SK-N-SH treated with all-trans-retinoic acid at 6 μM for 48 hours (cell line): Measurements from ENCODE around the gene PIAS2.

ENCODE experiments used
- ATAC-seq: fragments of 200-7000 bp; cut with Tn5 transposase; 3 replicates; pipeline ENCODE4 v1.9.1; 2020; ENCODE audit warnings: mild to moderate bottlenecking, moderate library complexity
- BACH2 ChIP-seq: fragments of 250-450 bp; sonication (Bioruptor Pico); IDR thresholded peaks from 2 replicates; pipeline ENCODE4 v1.9.0; 2021; ENCODE audit warnings: mild to moderate bottlenecking, borderline replicate concordance
- CSDC2 ChIP-seq: fragments of 250-450 bp; sonication (Bioruptor Pico); IDR thresholded peaks from 2 replicates; pipeline ENCODE4 v1.5.0; 2020; ENCODE audit warnings: mild to moderate bottlenecking, moderate library complexity
- ESRRG ChIP-seq: fragments of 250-450 bp; sonication (Bioruptor Pico); IDR thresholded peaks from 2 replicates; pipeline ENCODE4 v1.6.1; 2021; ENCODE audit warnings: mild to moderate bottlenecking
- GLIS3 ChIP-seq: fragments of 250-450 bp; sonication (Bioruptor Pico); IDR thresholded peaks from 2 replicates; pipeline ENCODE4 v1.5.0; 2020; ENCODE audit warnings: mild to moderate bottlenecking, moderate library complexity
- ISL1 ChIP-seq: fragments of 250-450 bp; sonication (Bioruptor Pico); IDR thresholded peaks from 2 replicates; pipeline ENCODE4 v2.1.2; 2022; ENCODE audit warnings: mild to moderate bottlenecking, moderate library complexity
- PPARA ChIP-seq: fragments of 250-450 bp; sonication (Bioruptor Pico); IDR thresholded peaks from 2 replicates; pipeline ENCODE4 v1.5.0; 2020; ENCODE audit warnings: mild to moderate bottlenecking, borderline replicate concordance
- RARB ChIP-seq: fragments of 250-450 bp; sonication (Bioruptor Pico); IDR thresholded peaks from 2 replicates; pipeline ENCODE4 v1.8.0; 2021; ENCODE audit warnings: mild to moderate bottlenecking, moderate library complexity
- SNAI2 ChIP-seq: fragments of 250-450 bp; sonication (Bioruptor Pico); IDR thresholded peaks from 2 replicates; pipeline ENCODE4 v1.5.0; 2020; ENCODE audit warnings: mild to moderate bottlenecking, moderate library complexity
- ZC3H10 ChIP-seq: fragments of 250-450 bp; sonication (Bioruptor Pico); IDR thresholded peaks from 2 replicates; pipeline ENCODE4 v1.5.1; 2021; ENCODE audit warnings: mild to moderate bottlenecking, moderate library complexity
- ZFP3 ChIP-seq: fragments of 250-450 bp; sonication (Bioruptor Pico); IDR thresholded peaks from 2 replicates; pipeline ENCODE4 v1.5.0; 2020; ENCODE audit warnings: mild to moderate bottlenecking, moderate library complexity
- ZFP30 ChIP-seq: fragments of 450-650 bp; formaldehyde crosslinking; IDR thresholded peaks from 2 replicates; pipeline ENCODE4 v1.5.0; 2022; ENCODE audit warnings: mild to moderate bottlenecking, moderate library complexity
- ZNF565 ChIP-seq: fragments of 450-650 bp; formaldehyde crosslinking; conservative IDR thresholded peaks from 2 replicates; pipeline ENCODE4 v1.5.0; 2020; ENCODE audit warnings: low read depth, mild to moderate bottlenecking, moderate library complexity
- ZNF70 ChIP-seq: fragments of 450-650 bp; formaldehyde crosslinking; IDR thresholded peaks from 2 replicates; pipeline ENCODE4 v1.5.0; 2020; ENCODE audit warnings: mild to moderate bottlenecking, moderate library complexity
- ZNF8 ChIP-seq: fragments of 450-650 bp; formaldehyde crosslinking; IDR thresholded peaks from 2 replicates; pipeline ENCODE4 v1.5.0; 2020; ENCODE audit warnings: mild to moderate bottlenecking, moderate library complexity
- TF ChIP-seq, protein P1 (sequence below): fragments of 250-450 bp; sonication (Bioruptor Pico); IDR thresholded peaks from 2 replicates; pipeline ENCODE4 v1.5.1; 2021; ENCODE audit warnings: mild to moderate bottlenecking, moderate library complexity
- TF ChIP-seq, protein P2 (sequence below): fragments of 250-450 bp; sonication (Bioruptor Pico); IDR thresholded peaks from 2 replicates; pipeline ENCODE4 v1.8.0; 2020; ENCODE audit warnings: mild to moderate bottlenecking, moderate library complexity, borderline replicate concordance
- TF ChIP-seq, protein P3 (sequence below): fragments of 250-450 bp; sonication (Bioruptor Pico); IDR thresholded peaks from 2 replicates; pipeline ENCODE4 v1.5.1; 2020; ENCODE audit warnings: low read depth, mild to moderate bottlenecking, moderate library complexity
- TF ChIP-seq, protein P4 (sequence below): fragments of 250-450 bp; sonication (Bioruptor Pico); IDR thresholded peaks from 2 replicates; pipeline ENCODE4 v1.8.0; 2021; ENCODE audit warnings: low read depth, mild to moderate bottlenecking, moderate library complexity, borderline replicate concordance

PIAS2 gene

DNA sequence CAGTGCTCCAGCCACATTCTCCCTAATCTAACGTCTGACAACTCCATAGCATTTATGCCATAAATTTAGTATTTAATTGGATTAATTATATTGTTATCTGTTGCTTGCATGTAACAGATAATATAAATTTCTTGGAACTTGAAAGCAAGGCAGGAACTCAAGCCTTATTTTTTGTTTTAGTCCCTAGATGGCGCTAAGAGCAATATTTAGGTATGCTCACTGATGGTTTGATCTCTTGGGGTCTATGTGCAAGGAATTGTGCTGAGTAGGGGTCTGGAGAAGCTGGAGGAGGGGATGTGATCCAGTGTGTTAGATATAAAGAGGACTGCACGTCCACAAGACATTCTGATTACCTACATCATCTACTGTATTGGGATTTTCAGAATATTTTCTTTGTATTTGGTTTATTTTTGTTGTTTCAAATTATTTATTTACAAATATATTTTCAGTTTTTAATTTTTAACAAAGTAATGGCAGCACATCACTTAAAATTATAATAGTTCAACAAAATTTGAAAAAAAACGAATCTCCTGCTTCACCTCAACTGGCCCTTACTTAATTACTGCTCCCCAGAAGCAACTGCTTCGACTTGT is 32.9 kb upstream of the PIAS2 start:
- no peak for ATAC-seq
- TF ChIP-seq ESRRG (CRISPR knock-in tag) (no peak), ZNF70 (CRISPR knock-in tag) (no peak), BACH2 (CRISPR knock-in tag) (no peak), RARB (no peak)
- TF ChIP-seq, protein P1, sequence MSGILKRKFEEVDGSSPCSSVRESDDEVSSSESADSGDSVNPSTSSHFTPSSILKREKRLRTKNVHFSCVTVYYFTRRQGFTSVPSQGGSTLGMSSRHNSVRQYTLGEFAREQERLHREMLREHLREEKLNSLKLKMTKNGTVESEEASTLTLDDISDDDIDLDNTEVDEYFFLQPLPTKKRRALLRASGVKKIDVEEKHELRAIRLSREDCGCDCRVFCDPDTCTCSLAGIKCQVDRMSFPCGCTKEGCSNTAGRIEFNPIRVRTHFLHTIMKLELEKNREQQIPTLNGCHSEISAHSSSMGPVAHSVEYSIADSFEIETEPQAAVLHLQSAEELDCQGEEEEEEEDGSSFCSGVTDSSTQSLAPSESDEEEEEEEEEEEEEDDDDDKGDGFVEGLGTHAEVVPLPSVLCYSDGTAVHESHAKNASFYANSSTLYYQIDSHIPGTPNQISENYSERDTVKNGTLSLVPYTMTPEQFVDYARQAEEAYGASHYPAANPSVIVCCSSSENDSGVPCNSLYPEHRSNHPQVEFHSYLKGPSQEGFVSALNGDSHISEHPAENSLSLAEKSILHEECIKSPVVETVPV: no peak

DNA sequence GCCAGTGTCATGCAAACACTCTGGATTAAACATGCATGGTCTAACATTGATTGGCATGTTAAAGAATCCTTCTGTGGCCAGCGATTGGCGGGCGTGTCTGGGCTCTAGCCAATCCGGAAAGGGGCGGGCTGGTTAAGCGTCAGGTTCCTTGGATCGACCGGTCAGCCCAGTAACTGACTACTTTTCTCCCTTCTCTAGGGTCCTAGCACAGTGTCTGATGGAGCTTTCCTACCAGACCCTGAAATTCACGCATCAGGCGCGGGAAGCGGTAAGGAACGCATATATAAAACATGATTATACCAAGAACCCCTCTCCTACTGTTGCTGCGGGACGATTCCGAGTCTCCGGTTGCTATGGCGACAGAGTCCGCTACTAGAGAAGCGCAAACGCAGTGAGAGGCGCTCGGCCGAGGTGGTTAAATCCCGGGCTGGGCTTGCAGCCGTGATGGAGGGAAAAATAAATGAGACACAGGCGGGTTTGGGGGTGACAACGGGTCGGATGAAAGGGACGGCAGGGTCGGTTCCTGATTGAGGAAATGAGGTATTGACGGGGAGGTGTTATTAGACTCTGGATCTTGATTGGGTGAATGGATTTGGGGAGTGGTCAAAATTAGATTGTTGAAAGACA is 29.5 kb upstream of the PIAS2 start:
- ATAC-seq: peak; percentile 99
- no peak for TF ChIP-seq ZC3H10 (CRISPR knock-in tag)
- TF ChIP-seq ISL1 (CRISPR knock-in tag): no peak
- TF ChIP-seq, all 23 proteins: peak for 0

DNA sequence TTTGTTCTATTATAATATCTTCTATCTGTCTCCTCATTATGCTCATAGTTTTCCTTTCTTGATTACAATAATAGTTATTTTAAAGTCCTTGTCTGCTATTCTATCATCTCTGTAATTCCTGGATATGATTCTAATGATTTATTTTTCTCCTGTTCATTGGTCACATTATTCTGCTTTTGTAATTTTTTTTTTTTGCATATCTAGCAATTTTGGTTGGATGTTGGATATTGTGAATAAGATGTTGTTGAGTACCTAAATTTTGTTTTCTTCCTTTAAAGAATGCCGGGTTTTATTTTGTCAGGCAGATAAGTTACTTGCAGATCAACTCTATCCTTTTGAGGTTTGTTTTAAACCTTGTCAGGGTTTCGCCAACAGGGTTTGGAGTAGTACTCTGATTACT is 25.3 kb upstream of the PIAS2 start:
- no peak for TF ChIP-seq ZNF8 (CRISPR knock-in tag)
- TF ChIP-seq ZFP3 (CRISPR knock-in tag): no peak
- no peak for TF ChIP-seq SNAI2 (CRISPR knock-in tag)
- no peak for TF ChIP-seq RARB
- TF ChIP-seq GLIS3 (CRISPR knock-in tag): no peak
- TF ChIP-seq ZNF565 (CRISPR knock-in tag): no peak
- TF ChIP-seq, protein P2, sequence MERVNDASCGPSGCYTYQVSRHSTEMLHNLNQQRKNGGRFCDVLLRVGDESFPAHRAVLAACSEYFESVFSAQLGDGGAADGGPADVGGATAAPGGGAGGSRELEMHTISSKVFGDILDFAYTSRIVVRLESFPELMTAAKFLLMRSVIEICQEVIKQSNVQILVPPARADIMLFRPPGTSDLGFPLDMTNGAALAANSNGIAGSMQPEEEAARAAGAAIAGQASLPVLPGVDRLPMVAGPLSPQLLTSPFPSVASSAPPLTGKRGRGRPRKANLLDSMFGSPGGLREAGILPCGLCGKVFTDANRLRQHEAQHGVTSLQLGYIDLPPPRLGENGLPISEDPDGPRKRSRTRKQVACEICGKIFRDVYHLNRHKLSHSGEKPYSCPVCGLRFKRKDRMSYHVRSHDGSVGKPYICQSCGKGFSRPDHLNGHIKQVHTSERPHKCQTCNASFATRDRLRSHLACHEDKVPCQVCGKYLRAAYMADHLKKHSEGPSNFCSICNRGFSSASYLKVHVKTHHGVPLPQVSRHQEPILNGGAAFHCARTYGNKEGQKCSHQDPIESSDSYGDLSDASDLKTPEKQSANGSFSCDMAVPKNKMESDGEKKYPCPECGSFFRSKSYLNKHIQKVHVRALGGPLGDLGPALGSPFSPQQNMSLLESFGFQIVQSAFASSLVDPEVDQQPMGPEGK (CRISPR knock-in tag): no peak
- TF ChIP-seq ZFP30 (CRISPR knock-in tag): no peak
- TF ChIP-seq BACH2 (CRISPR knock-in tag): no peak
- no peak for ATAC-seq

DNA sequence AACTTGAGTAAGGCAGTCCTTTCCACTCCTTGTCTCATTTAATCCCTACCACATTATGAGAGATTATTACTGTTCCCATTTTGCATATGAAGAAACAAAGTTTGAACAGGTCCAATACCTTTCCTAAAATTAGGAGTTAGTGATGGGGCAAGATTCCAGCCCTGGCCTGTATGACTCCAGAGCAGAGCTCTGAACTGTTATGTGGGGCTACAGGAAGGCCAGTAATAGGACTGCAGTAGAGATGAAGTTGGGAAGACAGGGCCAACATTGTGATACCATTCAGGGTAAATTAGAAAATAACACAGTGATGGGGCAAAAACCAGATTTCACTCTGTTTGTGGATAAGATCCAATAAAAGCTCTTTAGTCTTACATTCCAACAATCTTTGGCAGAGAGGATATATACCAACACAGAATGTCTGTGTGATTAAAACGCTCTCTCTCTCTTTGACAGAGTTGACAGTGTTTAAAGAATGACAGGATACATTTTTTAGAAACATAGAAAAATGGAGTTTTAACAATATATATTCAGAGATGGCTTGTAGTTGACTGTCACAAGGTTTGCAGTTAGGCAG is 22.8 kb upstream of the PIAS2 start:
- peak; percentile 84 for ATAC-seq
- TF ChIP-seq SNAI2 (CRISPR knock-in tag) (no peak), ISL1 (CRISPR knock-in tag) (peak; percentile 91), GLIS3 (CRISPR knock-in tag) (no peak), ZC3H10 (CRISPR knock-in tag) (no peak), CSDC2 (CRISPR knock-in tag) (no peak), PPARA (CRISPR knock-in tag) (no peak)

DNA sequence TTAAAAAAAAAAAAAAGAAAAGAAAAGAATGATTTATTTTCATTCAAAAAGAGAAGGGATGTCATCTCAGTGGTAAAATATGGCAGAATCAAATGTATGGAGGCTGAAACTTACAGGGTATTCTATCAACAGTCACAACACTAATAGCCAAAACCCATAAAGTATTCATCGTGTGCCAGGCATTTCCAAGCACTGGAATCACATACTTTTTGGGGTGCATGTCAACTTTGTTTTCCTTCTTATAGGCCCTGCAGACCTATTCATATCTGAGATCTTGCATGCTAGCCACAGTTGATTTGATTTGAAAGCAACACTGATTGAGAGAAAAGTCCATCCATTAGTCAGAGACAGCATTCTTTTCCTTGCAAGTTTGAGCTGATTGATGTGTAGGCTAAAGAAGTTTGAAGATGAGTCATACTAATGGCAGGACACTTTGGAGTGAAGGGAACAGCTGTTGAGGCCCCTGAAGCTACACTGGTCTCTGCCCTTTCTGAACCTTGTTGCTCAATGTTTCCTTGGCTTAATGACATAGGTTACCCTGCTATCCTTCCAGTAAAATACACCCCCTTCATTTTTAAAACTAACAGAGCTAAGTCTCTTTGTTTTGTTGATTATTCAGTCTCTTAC is 22.1 kb upstream of the PIAS2 start:
- TF ChIP-seq, protein P3, sequence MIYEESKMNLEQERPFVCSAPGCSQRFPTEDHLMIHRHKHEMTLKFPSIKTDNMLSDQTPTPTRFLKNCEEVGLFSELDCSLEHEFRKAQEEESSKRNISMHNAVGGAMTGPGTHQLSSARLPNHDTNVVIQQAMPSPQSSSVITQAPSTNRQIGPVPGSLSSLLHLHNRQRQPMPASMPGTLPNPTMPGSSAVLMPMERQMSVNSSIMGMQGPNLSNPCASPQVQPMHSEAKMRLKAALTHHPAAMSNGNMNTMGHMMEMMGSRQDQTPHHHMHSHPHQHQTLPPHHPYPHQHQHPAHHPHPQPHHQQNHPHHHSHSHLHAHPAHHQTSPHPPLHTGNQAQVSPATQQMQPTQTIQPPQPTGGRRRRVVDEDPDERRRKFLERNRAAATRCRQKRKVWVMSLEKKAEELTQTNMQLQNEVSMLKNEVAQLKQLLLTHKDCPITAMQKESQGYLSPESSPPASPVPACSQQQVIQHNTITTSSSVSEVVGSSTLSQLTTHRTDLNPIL (CRISPR knock-in tag): peak; percentile 77
- TF ChIP-seq, protein P2 (CRISPR knock-in tag): 0 out of 2 replicates have a peak, but pooled peaks have one; percentile 19
- peak; percentile 99 for TF ChIP-seq ISL1 (CRISPR knock-in tag)
- TF ChIP-seq, protein P4, sequence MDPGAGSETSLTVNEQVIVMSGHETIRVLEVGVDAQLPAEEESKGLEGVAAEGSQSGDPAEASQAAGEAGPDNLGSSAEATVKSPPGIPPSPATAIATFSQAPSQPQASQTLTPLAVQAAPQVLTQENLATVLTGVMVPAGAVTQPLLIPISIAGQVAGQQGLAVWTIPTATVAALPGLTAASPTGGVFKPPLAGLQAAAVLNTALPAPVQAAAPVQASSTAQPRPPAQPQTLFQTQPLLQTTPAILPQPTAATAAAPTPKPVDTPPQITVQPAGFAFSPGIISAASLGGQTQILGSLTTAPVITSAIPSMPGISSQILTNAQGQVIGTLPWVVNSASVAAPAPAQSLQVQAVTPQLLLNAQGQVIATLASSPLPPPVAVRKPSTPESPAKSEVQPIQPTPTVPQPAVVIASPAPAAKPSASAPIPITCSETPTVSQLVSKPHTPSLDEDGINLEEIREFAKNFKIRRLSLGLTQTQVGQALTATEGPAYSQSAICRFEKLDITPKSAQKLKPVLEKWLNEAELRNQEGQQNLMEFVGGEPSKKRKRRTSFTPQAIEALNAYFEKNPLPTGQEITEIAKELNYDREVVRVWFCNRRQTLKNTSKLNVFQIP (CRISPR knock-in tag): no peak
- TF ChIP-seq ZFP3 (CRISPR knock-in tag): no peak
- TF ChIP-seq GLIS3 (CRISPR knock-in tag): no peak
- no peak for TF ChIP-seq RARB
- TF ChIP-seq, protein P1: 0 out of 2 replicates have a peak, but pooled peaks have one; percentile 34

More for the DNA sequence above, 22.1 kb upstream of the PIAS2 start:
- ATAC-seq: peak; percentile 88
